Activated T-cell treated with anti-CD3 and anti-CD28 coated beads, Interleukin-2, amount 50 U/mL, for 1 hour (primary cell): ENCODE results near the gene MAP7D2.

Source experiments
- DNase-seq: peaks from one replicate; pipeline ENCODE4 v3.0.0-alpha.2; 2020

Gene MAP7D2

GRCh38 chrX:19964017-19964710, 152.5 kb downstream of the MAP7D2 start:
- DNase-seq: no peak

- no peak for DNase-seq
Measured at GRCh38 chrX:19960913-19961312, 155.8 kb downstream of the MAP7D2 start.

GRCh38 chrX:19958552-19959486, 157.9 kb downstream of the MAP7D2 start:
- no peak for DNase-seq

GRCh38 chrX:19956923-19957322, 159.8 kb downstream of the MAP7D2 start:
- DNase-seq: no peak
